Activated CD4-positive, alpha-beta T cell treated with anti-CD3 and anti-CD28 coated beads for 1 hour (primary cell): ENCODE results near the gene BRAT1.
"Not testable (repeated sequence)": the region's sequence is repeated elsewhere in the genome, so short reads cannot be mapped to it uniquely, and the experiment has no call there.

ENCODE experiments used
- DNase-seq: peaks from one replicate; pipeline ENCODE4 v3.0.0-alpha.2; 2020

The BRAT1 gene

GRCh38 chr7:2583798-2584580 lies 28.7 kb upstream of the BRAT1 start:
- no peak for DNase-seq

GRCh38 chr7:2582006-2582735 lies 26.8 kb upstream of the BRAT1 start:
- DNase-seq, result no peak

- no peak for DNase-seq
Observed at GRCh38 chr7:2580636-2581035, 25.3 kb upstream of the BRAT1 start.

GRCh38 chr7:2577914-2578680 lies 22.8 kb upstream of the BRAT1 start:
- DNase-seq, result no peak

- DNase-seq, result no peak
Observed at GRCh38 chr7:2576742-2577491, 21.6 kb upstream of the BRAT1 start.

- DNase-seq, result no peak
Observed at GRCh38 chr7:2575733-2576340, 20.5 kb upstream of the BRAT1 start.

GRCh38 chr7:2575046-2575732 lies 19.9 kb upstream of the BRAT1 start:
- no peak for DNase-seq

- DNase-seq, result no peak
Observed at GRCh38 chr7:2573761-2574160, 18.4 kb upstream of the BRAT1 start.

- no peak for DNase-seq
Observed at GRCh38 chr7:2572101-2572842, 16.9 kb upstream of the BRAT1 start.

GRCh38 chr7:2571409-2571808 lies 16.1 kb upstream of the BRAT1 start:
- no peak for DNase-seq

- no peak for DNase-seq
Observed at GRCh38 chr7:2570021-2570420, 14.7 kb upstream of the BRAT1 start.

GRCh38 chr7:2569421-2569820 lies 14.1 kb upstream of the BRAT1 start:
- DNase-seq, result no peak

- no peak for DNase-seq
Observed at GRCh38 chr7:2568521-2569223, 13.3 kb upstream of the BRAT1 start.

- no peak for DNase-seq
Observed at GRCh38 chr7:2567679-2568278, 12.5 kb upstream of the BRAT1 start.

GRCh38 chr7:2566890-2567678 lies 11.8 kb upstream of the BRAT1 start:
- DNase-seq, result no peak

GRCh38 chr7:2566348-2566889 lies 11.1 kb upstream of the BRAT1 start:
- no peak for DNase-seq

- no peak for DNase-seq
Observed at GRCh38 chr7:2564970-2565540, 9.7 kb upstream of the BRAT1 start.

- not testable (repeated sequence) for DNase-seq
Observed at GRCh38 chr7:2563955-2564354, 8.6 kb upstream of the BRAT1 start.
